Measurements from ENCODE around the gene CRYBG1. TPM values are rescaled to one million over a fixed set of nuclear protein-coding genes. Genes with fewer than 3 reads are reported as not detected.

CRYBG1 gene
- total RNA-seq, 1 experiment from 2014 or later: 10.7 TPM

GRCh38 chr6:106613590-106613989, 253.1 kb downstream of the CRYBG1 start:
- RAD21 ChIA-PET (ENCODE audit: low non-redundant PET in 1 of 2, low total read pairs in 2 of 2, uncharacterized antibody in 2 of 2, unreplicated experiment in 2 of 2): no interaction called here
- Histone ChIP-seq H3K4me2 (ENCODE audit: low read length) (no peak overlapping the region), H3K27me3 (ENCODE audit: insufficient read depth, low read length) (no peaks in the 10 kb centered on the region), H3K27ac (ENCODE audit: low read depth, low read length) (no peak overlapping the region), H3K79me2 (ENCODE audit: insufficient read depth, low read length) (no peaks in the 10 kb centered on the region), H3K9ac (ENCODE audit: low read length) (no peak overlapping the region), H3K9me2 (ENCODE audit: insufficient read depth) (no peaks in the 10 kb centered on the region), H2AFZ (ENCODE audit: low read depth, low read length, poor library complexity, severe bottlenecking) (no peak overlapping the region), H3K4me1 (ENCODE audit: control insufficient read depth in 1 of 2, insufficient read depth in 2 of 2, low read length in 2 of 2) (no peaks in the 10 kb centered on the region), H3K4me3 (replicated peaks in 1 of 2; ENCODE audit: low read depth in 1 of 2, low read length in 2 of 2) (no peak overlapping the region), H4K20me1 (ENCODE audit: insufficient read depth) (no peaks in the 10 kb centered on the region), H3K9me3 (ENCODE audit: control insufficient read depth in 1 of 2, insufficient read depth in 1 of 2, low read depth in 1 of 2, low read length in 2 of 2) (no peaks in the 10 kb centered on the region), H3K36me3 (ENCODE audit: control insufficient read depth in 1 of 2, insufficient read depth in 2 of 2, low read length in 2 of 2) (no peaks in the 10 kb centered on the region)
- DNase-seq (ENCODE audit: low read depth, low spot score): no peak
- no peak for ATAC-seq
- TF ChIP-seq, protein P1, sequence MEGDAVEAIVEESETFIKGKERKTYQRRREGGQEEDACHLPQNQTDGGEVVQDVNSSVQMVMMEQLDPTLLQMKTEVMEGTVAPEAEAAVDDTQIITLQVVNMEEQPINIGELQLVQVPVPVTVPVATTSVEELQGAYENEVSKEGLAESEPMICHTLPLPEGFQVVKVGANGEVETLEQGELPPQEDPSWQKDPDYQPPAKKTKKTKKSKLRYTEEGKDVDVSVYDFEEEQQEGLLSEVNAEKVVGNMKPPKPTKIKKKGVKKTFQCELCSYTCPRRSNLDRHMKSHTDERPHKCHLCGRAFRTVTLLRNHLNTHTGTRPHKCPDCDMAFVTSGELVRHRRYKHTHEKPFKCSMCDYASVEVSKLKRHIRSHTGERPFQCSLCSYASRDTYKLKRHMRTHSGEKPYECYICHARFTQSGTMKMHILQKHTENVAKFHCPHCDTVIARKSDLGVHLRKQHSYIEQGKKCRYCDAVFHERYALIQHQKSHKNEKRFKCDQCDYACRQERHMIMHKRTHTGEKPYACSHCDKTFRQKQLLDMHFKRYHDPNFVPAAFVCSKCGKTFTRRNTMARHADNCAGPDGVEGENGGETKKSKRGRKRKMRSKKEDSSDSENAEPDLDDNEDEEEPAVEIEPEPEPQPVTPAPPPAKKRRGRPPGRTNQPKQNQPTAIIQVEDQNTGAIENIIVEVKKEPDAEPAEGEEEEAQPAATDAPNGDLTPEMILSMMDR (IDR thresholded peaks at IDR 0.05 in 2 of 3, conservative IDR thresholded peaks at IDR 0.05 in 1 of 3; ENCODE audit: borderline replicate concordance in 1 of 3, insufficient read depth in 1 of 3, low read depth in 2 of 3, low read length in 2 of 3): no peak
- CTCF ChIA-PET: no interaction called here
- POLR2A ChIA-PET: no interaction called here
- intact Hi-C loops (cut with micrococcal nuclease): no loop called here
- BruUV-seq (replicated peaks): no TSS peak

DNA sequence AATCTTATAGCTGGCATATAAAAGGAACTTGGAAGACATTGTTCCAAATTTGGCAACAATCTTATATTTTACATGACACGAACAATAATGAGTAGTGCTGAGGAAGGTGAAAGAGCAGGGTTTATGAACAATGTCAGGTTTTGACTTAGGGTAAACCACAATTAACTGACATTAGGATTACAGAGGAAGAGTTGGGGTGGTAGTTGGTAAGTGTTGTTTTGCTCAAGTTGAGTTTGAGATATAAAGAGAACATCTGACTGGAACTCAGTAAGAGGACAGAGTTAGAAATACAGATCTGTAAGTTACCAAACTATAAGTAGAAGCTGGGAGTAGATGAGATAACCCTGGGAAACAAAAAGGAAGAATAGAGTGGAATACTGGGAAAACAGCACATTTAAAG, 253.6 kb downstream of the CRYBG1 start:
- POLR2A ChIA-PET: no interaction called here
- no peaks in the 10 kb centered on the region for H3K9me2 ChIP-seq (ENCODE audit: insufficient read depth)
- RAD21 ChIA-PET (ENCODE audit: low non-redundant PET in 1 of 2, low total read pairs in 2 of 2, uncharacterized antibody in 2 of 2, unreplicated experiment in 2 of 2): no interaction called here
- H3K36me3 ChIP-seq (ENCODE audit: control insufficient read depth in 1 of 2, insufficient read depth in 2 of 2, low read length in 2 of 2): no peaks in the 10 kb centered on the region
- no peak overlapping the region for H3K4me2 ChIP-seq (ENCODE audit: low read length)
- H3K27me3 ChIP-seq (ENCODE audit: insufficient read depth, low read length): no peaks in the 10 kb centered on the region
- no TSS peak for BruUV-seq (replicated peaks)
- H3K4me1 ChIP-seq (ENCODE audit: control insufficient read depth in 1 of 2, insufficient read depth in 2 of 2, low read length in 2 of 2): no peaks in the 10 kb centered on the region
- H3K9ac ChIP-seq (ENCODE audit: low read length): no peak overlapping the region
- no peaks in the 10 kb centered on the region for H3K79me2 ChIP-seq (ENCODE audit: insufficient read depth, low read length)
- DNase-seq (ENCODE audit: low read depth, low spot score): no peak
- H4K20me1 ChIP-seq (ENCODE audit: insufficient read depth): no peaks in the 10 kb centered on the region
- intact Hi-C loops (cut with micrococcal nuclease): no loop called here
- no peak overlapping the region for H2AFZ ChIP-seq (ENCODE audit: low read depth, low read length, poor library complexity, severe bottlenecking)
- no peak overlapping the region for H3K4me3 ChIP-seq (replicated peaks in 1 of 2; ENCODE audit: low read depth in 1 of 2, low read length in 2 of 2)
- ATAC-seq: no peak
- no peak overlapping the region for H3K27ac ChIP-seq (ENCODE audit: low read depth, low read length)
- H3K9me3 ChIP-seq (ENCODE audit: control insufficient read depth in 1 of 2, insufficient read depth in 1 of 2, low read depth in 1 of 2, low read length in 2 of 2): no peaks in the 10 kb centered on the region
- CTCF ChIA-PET: no interaction called here
- TF ChIP-seq TCF7L2 (IDR thresholded peaks at IDR 0.05; ENCODE audit: borderline replicate concordance, extremely low read depth, insufficient read depth, insufficient read length): no peak
- TF ChIP-seq SRF (IDR thresholded peaks at IDR 0.05; ENCODE audit: low read depth): no peak
- no peak for TF ChIP-seq ZBTB33 (IDR thresholded peaks at IDR 0.05; ENCODE audit: extremely low read depth, insufficient replicate concordance, low read length)
- TF ChIP-seq, protein P1 (IDR thresholded peaks at IDR 0.05 in 2 of 3, conservative IDR thresholded peaks at IDR 0.05 in 1 of 3; ENCODE audit: borderline replicate concordance in 1 of 3, insufficient read depth in 1 of 3, low read depth in 2 of 3, low read length in 2 of 3): no peak
- TF ChIP-seq CBX3 (IDR thresholded peaks at IDR 0.05; ENCODE audit: low read depth): no peak
- no peak for TF ChIP-seq POLR2AphosphoS5 (IDR thresholded peaks at IDR 0.05; ENCODE audit: low read depth, low read length)
- no peak for TF ChIP-seq SIN3A (IDR thresholded peaks at IDR 0.05; ENCODE audit: low read depth)
- TF ChIP-seq YY1 (IDR thresholded peaks at IDR 0.05; ENCODE audit: extremely low read depth, insufficient replicate concordance, low read depth, low read length): no peak
- TF ChIP-seq SP1 (IDR thresholded peaks at IDR 0.05; ENCODE audit: low read depth): no peak
- TF ChIP-seq JUND (IDR thresholded peaks at IDR 0.05): no peak
- TF ChIP-seq MAX (IDR thresholded peaks at IDR 0.05): no peak
- no peak for TF ChIP-seq EZH2phosphoT487 (IDR thresholded peaks at IDR 0.05; ENCODE audit: borderline replicate concordance)
- no peak for TF ChIP-seq CEBPB (IDR thresholded peaks at IDR 0.05; ENCODE audit: low read depth)
- no peak for TF ChIP-seq RAD21 (IDR thresholded peaks at IDR 0.05; ENCODE audit: low read depth)
- TF ChIP-seq ZFX (IDR thresholded peaks at IDR 0.05): no peak

Data from HCT116 (cell line).